Anterior cingulate cortex (tissue), 58 donors: ENCODE measurements around the gene ZNF230.

Experiments used
- DNase-seq, 58 donors: peaks; one replicate each; lab custom pipeline; 2025; lab: John Stamatoyannopoulos, UW

Gene ZNF230

DNA sequence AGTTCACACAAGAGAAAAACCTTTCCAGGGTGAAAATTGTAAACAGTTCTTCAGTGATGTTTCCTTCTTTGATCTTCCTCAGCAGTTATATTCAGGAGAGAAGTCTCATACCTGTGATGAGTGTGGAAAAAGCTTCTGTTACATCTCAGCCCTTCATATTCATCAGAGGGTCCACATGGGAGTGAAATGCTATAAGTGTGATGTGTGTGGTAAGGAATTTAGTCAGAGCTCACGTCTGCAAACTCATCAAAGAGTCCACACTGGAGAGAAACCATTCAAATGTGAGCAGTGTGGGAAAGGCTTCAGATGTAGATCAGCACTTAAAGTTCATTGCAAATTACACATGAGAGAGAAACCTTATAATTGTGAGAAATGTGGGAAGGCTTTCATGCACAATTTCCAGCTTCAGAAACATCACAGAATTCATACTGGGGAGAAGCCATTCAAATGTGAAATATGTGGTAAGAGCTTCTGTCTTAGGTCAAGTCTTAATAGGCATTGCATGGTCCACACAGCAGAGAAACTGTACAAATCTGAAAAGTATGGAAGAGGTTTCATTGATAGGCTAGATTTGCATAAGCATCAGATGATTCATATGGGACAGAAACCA lies 29.3 kb downstream of the ZNF230 start:
- DNase-seq: no peak

DNA sequence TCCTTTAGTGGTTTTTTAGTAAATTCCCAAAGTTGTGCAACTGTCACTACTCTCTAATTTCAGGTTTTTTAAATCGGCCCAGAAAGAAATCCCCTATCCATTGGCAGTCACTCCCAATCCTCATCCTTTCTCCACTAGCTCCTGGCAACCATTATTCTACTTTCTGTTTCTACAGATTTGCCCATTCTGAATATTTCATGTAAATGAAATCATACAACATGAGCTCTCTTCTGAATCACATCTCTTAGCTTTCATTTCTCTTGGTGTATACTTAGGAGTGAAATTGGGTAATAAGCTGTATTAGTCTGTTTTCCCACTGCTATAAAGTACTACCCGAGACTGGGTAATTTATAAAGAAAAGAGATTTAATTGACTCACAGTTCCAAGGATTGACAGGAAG lies 39.4 kb downstream of the ZNF230 start:
- DNase-seq: no peak

DNA sequence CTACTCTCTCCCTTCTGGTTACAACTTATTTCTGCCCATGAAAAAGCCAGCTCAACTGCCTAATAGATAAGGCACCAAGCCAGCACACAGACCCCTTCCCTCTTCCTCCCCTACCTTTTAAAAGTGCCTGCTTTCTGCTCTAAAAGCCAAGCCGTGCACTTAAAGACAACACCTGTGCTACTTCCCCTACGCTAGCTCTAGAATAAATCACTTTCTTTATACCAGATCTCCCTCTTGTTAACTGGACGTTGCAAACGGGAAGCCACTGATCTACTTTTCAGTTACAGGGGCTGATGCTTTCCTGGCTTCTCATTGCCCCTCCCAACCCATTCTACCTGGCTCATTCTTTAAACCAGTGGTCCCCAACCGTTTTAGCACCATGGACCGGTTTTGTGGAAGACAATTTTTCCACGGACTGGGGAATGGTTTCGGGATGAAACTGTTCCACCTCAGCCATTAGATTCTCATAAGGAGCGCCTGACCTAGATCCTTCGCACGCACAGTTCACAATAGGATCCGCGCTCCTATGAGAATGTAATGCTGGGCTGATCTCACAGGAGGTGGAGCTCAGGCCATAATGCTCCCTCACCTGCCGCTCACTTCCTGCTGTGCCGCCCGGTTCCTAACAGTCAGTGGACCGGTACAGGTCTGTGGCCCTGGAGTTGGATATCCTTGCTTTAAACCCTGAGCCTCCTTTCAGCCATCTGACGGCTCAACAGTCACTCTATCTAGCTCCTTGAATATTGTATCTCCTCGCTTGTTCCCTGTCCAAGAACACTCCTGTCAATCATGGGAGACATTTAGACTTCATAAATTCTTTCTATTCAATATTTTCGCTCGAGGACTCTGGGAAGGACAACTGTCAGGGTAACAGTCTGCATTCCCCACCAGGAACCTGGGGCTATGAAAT lies 48.2 kb downstream of the ZNF230 start:
- peak in 21 of 58 donors; percentile 1 to 53 (median 27) for DNase-seq

DNA sequence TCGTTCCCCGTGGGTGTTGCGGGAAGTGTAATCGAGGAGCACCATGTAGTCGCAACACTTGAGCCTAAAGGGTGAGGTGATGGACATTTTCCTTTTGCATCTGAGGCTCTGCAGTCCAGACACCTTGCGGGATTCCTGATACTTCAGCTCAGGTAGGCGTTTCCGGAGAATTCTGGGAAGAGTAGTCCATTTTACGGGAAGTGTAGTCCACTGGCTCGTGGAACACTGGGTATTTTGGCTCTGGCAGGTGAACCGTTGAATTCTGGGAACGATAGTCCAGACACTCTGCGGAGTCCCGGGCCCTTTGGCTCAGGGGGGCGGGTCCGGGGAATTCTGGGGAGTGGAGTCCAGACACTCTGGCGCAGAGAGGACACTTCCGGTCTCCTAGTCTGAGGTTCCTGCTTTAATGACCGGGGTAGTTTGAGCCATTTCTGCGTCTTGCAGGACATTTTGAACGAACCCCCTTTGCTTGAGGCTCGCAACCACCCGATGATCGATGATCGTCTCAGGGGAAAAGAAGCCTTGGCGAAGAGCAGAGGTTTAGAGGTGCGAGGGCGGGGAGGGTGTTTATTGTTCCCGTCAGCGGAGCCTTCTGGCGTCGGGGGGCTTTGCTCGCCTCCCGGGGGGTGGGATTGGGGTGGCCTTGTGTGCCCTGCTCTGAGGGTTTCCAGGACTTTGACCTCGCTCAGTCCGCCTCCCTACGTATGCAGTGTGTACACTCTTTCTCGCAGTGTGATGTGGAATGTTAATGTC lies 49.1 kb downstream of the ZNF230 start, which contains the start of gene ZNF223:
Gene ZNF223, plus strand, starts transcription at position 387 of the 753 bp plus-strand sequence. CDS start 3,141 bp downstream, outside the sequence.
- DNase-seq: peak in 57 of 58 donors; percentile 65 to 99 (median 94)

DNA sequence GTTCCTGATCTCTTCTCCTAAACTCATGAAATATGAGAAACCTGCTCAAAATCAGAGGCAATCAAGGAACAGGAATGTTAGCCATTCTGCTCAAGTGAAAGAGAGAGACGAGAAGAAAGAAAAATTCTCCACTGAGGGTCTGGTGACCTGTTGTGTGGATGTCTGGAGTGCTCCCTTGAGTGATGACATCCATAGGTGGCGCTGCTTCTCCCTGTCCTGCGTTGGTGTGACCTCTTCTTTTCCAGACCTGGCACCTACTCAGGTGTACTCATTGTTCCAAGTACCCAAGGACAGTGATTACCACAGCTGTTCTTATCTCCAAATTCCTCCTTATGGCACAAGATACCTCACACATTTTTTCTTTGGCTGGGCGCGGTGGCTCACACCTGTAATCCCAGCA lies 53.1 kb downstream of the ZNF230 start:
- DNase-seq: no peak

DNA sequence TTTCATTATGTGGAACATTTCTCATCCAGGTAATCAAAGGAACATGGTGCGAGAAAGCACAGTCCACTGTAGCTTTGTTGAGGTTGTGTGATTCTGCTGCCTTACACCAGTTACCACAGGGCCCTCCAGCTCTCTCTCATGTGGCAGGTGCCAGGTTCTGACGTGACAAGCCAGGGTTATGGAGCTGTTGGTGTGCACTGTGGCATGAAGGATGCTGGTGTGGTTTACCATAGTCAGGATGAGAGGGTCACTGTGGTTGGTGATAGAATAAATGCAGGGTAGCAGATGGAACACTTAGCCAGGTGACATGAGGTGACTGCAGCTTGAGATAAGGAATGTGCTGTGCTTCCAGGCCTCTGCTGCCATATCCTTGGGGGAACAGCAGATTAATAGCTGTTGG lies 56.5 kb downstream of the ZNF230 start:
- DNase-seq: no peak

GRCh38 chr19:44061038-44061437 lies 58.3 kb downstream of the ZNF230 start:
- DNase-seq: no peak
